Head of caudate nucleus (tissue), 42 donors: ENCODE data around the gene GRB14.
"Not testable (repeated sequence)": the region's sequence is repeated elsewhere in the genome, so short reads cannot be mapped to it uniquely, and the experiment has no call there.

Experiments
- DNase-seq, 42 donors: peaks; one replicate each; pipeline versions ENCODE4 v3.0.0 to v3.0.0-alpha.2; 2020 to 2021; ENCODE audit warnings: mixed read lengths in 7 of 42
- intact Hi-C: fragments of 100-400 bp; cut with DNase I; formaldehyde crosslinking; loops from one replicate; pipeline ENCODE4 v1.15.0; 2022

Gene GRB14

DNA sequence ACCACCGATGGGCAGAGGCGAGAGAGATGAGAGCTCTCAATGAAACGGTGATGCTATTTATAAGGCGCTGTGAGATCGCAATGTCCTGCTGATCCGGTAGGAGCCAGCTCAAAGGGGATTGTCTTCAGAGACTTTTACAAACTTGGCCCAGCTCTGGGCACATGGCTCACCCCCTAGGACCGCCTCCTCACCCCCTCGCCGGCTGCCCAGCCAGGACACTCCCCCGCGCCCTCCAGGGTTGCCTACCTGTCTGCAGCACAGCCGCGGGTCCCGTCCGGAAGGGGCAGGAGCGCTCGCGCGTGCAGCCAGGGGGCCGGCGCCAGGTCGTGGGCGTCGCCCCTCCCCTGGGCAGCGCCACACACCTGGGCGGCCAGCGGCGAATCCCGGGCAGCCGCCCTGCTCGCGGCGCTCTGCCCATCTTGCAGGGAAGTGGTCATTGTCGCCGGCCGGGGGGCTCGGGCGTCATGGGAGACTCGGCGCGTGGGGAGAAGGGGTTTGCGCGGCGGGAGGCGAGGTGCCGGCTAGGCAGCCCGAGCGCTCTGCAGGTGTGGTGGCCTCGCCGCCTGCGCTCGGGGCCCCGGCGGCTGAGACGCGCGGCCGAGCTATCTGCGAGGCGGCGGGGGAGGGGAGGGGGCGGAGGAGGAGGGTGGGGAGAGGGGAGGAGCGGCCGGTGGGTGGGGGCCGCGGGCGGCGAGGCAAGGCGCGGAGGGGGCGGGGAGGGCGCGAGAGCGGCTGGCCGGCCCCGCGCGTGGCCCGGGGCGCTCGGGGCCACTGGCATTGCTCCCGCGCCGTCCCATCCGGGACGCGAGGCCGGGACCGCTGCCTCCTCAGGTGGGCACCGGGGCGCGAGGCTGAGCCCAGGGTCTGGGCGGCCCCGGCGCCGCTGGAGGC lies at the start of gene GRB14:
Gene GRB14 (minus strand): TSS at position 610 of the 891 bp plus-strand sequence. CDS start 173 bp downstream, at position 437.
- peak in 13 of 42 donors; percentile 2 to 33 (median 14) for DNase-seq
- intact Hi-C loops, result no loop called here

DNA sequence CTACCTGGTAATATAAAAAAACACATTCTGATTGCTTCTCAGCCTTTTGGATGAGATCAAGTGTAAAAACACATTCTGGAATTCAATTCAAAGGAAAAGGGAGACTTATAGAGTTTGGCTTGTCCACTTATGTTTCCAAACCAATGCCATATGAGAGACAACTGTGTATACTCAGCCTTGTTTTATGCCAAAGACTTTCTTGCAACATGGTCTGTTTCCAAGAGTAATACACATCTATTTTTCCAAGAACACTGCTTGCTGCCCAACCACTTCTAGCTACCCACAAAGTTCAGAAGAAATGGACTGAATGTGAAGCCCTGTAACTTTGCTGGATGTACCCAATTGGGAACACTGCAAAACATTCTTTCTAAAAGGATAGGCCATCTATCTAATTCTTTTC lies 48.0 kb upstream of the GRB14 start:
- DNase-seq, result no peak
- intact Hi-C loops, result no loop called here

DNA sequence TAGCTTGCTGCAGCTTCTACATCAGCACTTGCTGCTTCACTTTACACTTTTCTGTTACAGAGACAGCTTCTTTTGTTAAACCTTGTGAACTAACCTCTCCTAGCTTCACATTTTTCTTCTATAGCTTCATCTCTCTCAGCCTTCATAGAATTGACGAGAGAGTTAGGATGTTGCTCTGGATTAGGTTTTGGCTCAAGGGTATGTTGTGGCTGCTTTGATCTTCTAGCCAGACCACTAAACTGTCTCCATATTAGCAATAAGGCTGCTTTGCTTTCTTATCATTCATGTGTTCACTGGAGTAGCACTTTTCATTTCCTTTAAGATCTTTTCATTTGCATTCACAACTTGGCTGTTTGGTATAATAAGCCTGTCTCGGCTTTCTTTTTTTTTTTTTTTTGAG lies 46.3 kb upstream of the GRB14 start:
- intact Hi-C loops, result no loop called here
- DNase-seq, result no peak

DNA sequence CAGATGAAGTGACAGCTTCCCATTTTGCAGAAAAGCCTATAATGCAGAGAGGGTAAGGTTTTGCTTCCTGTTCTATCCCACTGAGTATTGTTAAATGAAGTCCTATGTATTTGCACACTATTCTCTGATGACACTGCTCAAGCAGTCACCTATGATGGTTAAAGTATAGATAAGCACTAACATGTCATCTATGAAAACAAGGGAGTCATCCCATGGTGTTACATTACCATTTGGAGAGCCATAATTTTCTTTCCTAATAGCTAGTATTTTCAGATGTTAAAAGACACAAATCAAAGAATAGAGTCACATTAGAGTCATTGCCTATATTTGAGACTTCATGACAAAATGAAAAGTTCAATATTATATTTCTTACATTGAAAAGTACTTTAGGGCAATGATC lies 42.8 kb upstream of the GRB14 start:
- DNase-seq, result no peak
- intact Hi-C loops, result no loop called here

DNA sequence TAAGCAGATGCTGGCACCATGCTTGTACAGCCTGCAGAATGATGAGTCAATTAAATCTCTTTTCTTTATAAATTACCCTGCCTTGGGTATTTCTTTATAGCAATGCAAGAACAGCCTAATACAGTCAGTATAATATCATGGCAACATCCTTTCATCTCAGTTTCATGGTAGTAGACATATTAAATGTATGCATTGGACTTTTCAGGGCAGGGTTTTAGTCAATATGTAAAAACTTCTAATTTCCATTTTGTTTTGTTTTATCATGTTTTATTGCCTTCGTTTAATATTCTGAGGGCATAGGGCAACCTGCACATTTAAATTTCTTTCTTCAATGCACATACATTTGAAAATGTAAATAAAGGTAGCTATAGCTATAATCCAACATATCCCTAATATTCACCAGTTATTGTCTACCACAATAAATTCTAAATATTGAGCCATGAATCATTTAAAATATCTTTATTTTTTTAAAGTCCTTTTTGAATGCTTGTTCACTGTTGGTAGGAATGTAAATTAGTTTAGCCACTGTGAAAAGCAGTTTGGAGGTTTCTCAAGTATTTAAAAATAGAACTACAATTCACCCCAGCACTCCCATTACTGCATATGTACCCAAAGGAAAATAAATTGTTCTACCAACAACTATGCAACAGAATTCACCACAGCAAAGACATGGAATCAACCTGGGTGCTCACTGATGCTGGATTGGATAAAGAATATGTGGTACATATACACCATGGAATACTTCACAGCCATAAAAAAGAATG lies 41.8 kb upstream of the GRB14 start:
- intact Hi-C loops, result no loop called here
- DNase-seq, result no peak

DNA sequence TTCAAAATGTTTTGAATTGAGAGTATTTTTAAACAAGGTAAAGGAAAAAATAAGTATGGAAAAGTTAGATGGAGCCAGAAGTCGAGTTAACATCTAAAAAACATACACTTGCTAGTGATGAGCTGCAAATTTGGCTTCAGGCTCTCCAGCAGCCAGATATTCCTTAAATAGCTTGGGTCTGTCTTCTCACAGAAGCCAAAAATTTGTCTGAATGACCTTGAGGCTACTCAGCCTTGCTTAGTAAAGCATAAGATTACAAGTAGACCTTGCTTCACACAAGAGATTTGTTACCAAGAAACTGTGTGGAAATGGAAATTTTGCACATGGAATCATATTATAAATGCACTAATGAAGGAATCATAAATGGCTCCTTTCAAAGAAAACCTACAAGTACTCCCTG lies 40.8 kb upstream of the GRB14 start:
- no peak for DNase-seq
- intact Hi-C loops, result no loop called here

DNA sequence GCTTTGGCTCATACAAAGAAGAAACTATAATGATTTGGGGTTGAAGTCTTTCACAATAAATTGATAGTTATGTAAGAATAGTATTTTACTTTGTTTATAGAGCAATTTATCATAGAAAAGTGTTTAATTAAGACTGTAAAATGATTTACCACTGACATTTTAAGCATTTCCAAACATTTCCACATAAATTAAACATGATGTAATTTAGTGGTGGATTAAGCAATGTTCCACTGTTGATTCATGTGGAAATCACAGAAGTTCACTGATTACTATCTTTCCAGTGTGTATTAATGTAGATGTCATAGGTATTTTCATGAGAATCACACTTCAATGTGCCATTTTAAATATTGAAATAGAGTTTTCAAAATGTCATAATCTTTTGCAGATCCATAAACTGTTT lies 40.1 kb upstream of the GRB14 start:
- intact Hi-C loops, result no loop called here
- no peak for DNase-seq

DNA sequence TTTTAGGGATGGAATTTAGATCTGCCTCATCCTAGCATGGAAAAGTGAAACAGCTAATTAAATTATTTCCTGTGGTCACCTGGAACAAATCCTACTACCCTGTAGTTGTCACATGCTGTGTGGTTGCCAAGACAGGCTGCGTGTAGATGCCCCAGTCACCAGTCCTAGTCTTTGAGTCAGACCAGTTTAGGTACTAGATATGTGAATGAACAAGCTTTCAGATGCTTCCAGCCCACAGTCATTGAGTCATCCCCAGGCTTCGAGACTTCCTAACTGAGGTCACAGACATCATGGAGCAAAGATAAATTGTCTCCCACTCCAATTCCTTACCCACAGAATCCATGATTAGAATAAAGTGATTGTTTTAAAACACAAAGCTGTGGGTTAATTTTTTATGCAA lies 35.8 kb upstream of the GRB14 start:
- intact Hi-C loops, result no loop called here

DNA sequence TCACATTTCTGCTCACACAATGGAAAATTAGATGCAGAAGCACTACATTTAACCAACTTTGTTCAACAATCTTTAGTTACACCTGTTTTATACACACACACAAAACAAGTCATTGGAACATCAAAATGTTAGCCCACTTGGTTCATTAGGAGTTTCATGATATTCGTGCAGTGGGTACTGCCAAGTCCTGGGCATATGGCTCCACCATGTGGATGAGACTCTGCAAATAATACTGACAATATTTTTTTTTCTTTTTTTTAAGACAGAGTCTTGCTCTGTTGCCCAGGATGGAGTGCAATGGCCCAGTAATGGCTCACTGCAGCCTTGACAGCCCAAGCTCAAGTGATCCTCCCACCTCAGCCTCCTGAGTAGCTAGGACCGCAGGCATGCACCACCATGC lies 34.5 kb upstream of the GRB14 start:
- no peak for DNase-seq
- intact Hi-C loops, result no loop called here

More for the DNA sequence above, 35.8 kb upstream of the GRB14 start:
- peak in 6 of 42 donors; percentile 4 to 44 (median 13) for DNase-seq

DNA sequence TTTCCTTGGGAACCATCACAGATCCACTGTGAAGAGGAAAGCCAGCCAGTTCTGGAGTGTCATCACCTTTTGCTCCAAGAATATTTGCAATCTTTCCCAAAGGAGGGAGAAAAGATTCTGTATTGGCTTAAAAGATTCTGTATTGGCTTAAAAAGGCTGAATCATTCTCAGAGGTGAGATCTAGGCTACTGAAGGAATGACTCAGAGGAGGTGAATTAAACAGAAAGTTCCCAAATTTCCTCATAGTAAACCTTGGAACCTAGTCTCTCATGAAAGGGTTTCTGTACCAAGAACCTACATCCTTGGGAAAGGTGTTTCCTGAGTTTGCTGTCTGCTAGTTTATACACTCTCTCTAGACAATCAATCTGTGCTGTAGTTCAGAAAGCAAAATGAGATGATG lies 34.1 kb upstream of the GRB14 start:
- DNase-seq, result no peak

DNA sequence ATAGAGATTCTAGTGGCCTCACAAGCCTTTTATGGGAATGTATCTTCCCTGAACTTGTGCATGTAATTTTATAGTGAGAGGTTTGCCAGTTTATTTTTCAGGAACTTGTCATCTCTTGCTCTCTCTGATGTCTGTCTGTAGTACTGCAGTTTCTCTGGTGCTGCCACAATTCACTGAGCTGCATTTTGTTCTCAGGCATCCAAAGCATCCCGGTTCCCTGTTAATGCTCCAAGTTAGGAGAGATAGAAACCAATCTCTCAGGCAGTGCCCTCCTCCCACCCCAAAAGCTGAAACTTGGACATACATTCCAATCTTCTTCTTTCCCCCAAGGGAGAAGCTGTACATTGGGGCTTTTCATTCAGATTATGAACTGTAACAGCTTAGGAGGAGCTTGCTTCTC lies 30.1 kb upstream of the GRB14 start:
- DNase-seq, result no peak
- intact Hi-C loops, result no loop called here

More for the DNA sequence above, 34.1 kb upstream of the GRB14 start:
- intact Hi-C loops, result no loop called here

DNA sequence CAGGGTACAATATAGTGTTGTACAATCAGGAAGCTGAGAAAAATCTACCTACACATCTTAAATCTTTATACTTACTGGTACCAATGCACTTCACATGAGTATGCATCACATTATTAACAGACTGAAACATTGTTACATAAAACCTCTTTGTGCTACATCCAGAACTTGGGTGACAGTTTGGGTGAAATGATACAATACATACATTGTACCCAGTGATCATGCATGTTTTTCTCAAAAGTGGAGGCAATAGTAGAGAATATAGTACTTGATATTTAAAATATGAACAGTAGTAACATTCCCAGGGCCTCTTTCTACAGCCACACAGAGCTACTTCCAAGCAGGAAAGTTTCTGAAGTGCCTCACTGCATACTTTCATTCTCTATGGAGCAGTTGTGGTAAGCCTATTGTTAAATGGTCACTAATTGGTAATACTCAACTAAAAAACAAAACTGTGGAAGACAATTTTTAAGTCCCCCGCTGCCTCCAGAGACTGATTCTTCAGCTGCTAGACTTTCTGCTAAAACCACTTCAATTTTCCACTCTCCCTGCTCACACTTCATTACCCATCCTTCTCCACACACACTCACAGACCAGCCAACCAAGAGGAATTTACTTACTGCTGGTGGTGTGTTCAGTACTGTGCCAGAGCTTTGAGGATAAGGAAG lies 22.9 kb upstream of the GRB14 start:
- intact Hi-C loops, result no loop called here
- DNase-seq, result no peak

DNA sequence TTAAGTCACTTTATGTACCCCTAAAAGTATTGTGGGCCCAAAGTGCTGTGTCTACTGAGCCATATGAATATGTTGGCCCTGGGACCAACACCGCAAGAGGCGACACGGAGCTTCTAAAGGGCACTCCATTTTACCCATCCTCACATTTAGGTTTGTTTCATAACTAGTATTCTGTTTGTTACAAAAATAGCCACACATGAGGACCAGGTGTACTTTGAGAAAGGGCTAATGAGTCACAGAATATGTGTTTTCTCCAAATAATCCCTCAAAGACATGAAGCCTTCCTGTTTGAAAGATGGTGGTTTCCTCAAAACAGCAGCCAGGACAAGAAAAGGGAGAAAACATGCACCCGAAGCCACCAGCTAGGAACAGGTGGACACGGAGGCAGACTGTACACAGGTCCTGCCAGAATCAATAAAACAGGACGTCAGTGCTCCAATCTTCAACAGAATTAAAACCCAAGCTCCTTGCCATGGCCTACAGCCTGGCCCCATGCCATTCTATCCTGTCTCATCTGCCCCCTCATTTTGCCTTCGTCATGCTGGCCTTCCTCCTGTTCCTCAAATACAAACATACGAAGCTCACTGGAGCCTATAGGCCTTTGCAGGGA lies 21.8 kb upstream of the GRB14 start:
- intact Hi-C loops, result no loop called here
- DNase-seq, result no peak

DNA sequence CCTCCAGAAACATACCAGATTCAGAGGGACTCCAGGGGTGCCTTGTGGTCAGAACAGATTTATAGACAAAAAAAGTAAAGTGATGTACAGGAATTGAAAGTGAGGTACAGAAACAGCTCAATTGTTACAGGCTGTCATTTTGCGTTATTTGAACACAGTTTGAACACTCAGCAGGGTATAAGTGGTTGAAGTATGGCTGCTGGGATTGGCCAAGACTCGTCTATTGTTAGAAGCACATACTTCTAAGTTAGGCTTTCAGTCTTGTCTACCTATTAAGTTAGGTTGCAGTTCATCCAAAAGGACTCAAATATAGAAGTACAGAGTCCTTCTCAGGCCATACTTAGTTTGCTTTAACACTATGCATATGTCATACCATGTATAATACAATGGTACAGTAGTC lies 21.0 kb upstream of the GRB14 start:
- no peak for DNase-seq
- intact Hi-C loops, result no loop called here

DNA sequence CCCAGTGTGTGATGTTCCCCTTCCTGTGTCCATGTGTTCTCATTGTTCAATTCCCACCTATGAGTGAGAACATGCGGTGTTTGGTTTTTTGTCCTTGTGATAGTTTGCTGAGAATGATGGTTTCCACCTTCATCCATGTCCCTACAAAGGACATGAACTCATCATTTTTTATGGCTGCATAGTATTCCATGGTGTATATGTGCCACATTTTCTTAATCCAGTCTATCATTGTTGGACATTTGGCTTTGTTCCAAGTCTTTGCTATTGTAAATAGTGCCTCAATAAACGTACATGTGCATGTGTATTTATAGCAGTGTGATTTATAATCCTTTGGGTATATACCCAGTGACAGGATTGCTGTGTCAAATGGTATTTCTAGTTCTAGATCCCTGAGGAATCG lies 7.0 kb upstream of the GRB14 start:
- intact Hi-C loops, result not testable (repeated sequence)

DNA sequence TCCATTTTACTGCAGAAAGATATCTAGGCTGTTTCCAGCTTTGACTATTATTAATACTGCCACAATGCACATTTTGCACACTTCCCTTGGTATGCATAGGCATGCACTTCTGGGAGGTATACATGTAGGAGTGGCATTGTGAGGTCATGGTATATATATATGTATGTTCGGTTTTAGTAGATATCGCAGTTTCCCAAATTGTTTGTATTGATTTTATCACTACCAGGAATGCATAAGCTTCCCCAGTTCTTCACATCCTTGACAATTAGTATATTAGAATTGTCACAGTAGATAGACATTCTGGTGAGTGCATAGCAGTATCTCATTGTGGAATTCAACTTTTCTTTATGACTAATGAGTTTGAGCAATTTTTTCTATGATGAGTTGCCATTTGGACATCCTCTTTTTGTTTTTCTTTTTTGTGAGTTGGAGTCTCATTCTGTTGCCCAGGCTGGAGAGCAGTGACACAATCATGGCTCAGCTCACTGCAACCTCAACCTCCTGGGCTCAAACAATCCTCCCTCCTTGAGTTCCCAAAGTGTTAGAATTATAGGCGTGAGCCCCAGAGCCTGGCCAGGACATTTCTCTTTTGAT lies 4.2 kb upstream of the GRB14 start:
- no peak for DNase-seq
- intact Hi-C loops, result no loop called here

More for the DNA sequence above, 7.0 kb upstream of the GRB14 start:
- not testable (repeated sequence) for DNase-seq

DNA sequence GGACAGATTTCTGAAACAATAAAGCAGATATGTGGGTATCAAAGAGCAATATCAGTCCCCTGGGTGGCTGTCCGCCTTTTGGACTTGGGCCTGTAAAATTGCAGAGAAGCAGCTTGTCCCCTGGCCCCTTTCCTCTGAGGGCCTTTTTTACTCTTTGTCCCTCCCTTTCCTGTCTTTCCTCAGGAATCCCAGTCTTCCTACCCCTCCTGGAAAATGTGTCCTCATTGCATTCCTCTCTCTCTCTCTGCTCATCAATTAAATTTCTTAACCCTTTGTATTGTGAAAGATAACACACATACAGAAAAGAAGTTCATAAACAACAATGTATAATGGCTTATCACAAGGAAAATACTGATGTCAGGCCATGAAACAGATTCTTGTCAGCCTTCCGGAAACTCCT lies 3.0 kb upstream of the GRB14 start:
- intact Hi-C loops, result no loop called here

DNA sequence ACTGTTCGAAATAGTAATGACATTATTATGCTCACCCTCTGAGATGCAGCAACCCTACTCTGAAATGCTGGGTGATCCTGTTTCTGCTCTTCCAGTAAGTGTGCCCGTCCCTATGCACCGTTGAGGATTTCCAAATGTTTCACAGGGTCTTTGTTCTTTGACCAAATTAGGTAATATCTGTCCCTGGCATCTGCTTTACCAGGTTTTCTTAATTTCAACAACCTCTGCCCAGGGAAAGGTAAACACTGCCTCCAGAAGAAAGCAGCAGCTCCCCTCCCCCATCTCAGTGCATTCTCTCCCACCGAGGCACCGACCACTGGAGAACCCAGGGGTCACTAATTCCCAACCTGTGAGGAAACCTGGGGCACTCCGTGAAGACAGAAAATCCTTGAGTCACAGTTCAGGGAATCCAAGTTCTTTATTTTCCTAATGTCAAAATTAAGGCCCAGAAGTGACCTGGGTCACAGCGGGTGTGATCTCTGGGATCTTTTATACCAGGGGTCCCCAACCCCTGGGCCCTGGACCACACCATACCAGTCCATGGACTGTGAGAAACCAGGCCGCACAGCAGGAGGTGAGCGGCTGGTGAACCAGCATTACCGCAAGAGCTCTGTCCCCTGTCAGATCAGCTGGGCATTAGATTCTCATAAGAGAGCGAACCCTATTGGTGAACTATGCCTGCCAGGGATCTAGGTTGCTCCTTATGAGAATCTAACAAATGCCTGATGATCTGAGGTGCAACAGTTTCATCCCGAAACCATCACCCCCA lies 1.2 kb upstream of the GRB14 start:
- no peak for DNase-seq
- intact Hi-C loops, result no loop called here

More for the DNA sequence above, 3.0 kb upstream of the GRB14 start:
- no peak for DNase-seq
